HCT116 (cell line): Measurements from ENCODE around the gene TANC1. TPM values are rescaled to one million over a fixed set of nuclear protein-coding genes. Genes with fewer than 3 reads are reported as not detected.

Experiments
- ATAC-seq: fragments of 200-7000 bp; cut with Tn5 transposase; 2 replicates; pipeline ENCODE4 v1.9.1; 2020; ENCODE audit warnings: mild to moderate bottlenecking, moderate library complexity
- BruUV-seq: library from RNA; stranded (reverse); fragments of 400-500 nt; replicated peaks from 2 replicates; lab custom pipeline; 2021; lab: Mats Ljungman, UMichigan
- CTCF ChIA-PET: fragments of 300-600 bp; sonication (Branson Sonifier 250); formaldehyde crosslinking; loops from one replicate; lab custom pipeline; 2021; ENCODE audit warnings: antibody characterized with exemption; lab: Charles Lee
- POLR2A ChIA-PET: fragments of 300-600, 350-600 bp; sonication (Branson Sonifier 250); formaldehyde crosslinking; loops from one replicate; lab custom pipeline; 2021; ENCODE audit warnings: antibody characterized with exemption; lab: Charles Lee
- RAD21 ChIA-PET, 2 experiments: fragments of 300-600 bp; sonication (Branson Sonifier 250); formaldehyde crosslinking; loops; one replicate each; lab custom pipeline; 2023; ENCODE audit warnings: low total read pairs in 2 of 2; ENCODE audit not compliant: uncharacterized antibody in 2 of 2, unreplicated experiment in 2 of 2, low non-redundant PET in 1 of 2; lab: Charles Lee
- DNase-seq: peaks from one replicate; pipeline ENCODE4 v3.0.0-alpha.2; 2010; ENCODE audit warnings: low read depth, low spot score
- H2AFZ ChIP-seq: fragments of 200-600 bp; shearing (Covaris generic), sonication (generic); 2 replicates; pipeline ENCODE4 v1.6.1; 2017; ENCODE audit warnings: low read depth, mixed run types, mixed read lengths, antibody characterized with exemption, low read length; ENCODE audit not compliant: poor library complexity, severe bottlenecking
- H3K27ac ChIP-seq: 2 replicates; pipeline ENCODE4 v1.5.1; 2012; ENCODE audit warnings: low read depth, low read length
- H3K27me3 ChIP-seq: fragments of 200-600 bp; sonication (generic); 2 replicates; pipeline ENCODE4 v1.6.1; 2016; ENCODE audit warnings: mixed run types, low read length, mixed read lengths; ENCODE audit not compliant: insufficient read depth
- H3K36me3 ChIP-seq, 2 experiments: fragments of 200-500 bp in 1 of 2; fragments of 200-600 bp in 1 of 2; sonication (Bioruptor generic) in 1 of 2; sonication (generic) in 1 of 2; 2 replicates each; pipeline versions ENCODE4 v1.5.1 to v1.6.1; 2014 to 2016; ENCODE audit warnings: low read length in 2 of 2, inconsistent platforms in 1 of 2, mixed read lengths in 1 of 2, mixed run types in 1 of 2; ENCODE audit not compliant: insufficient read depth in 2 of 2, control insufficient read depth in 1 of 2
- H3K4me1 ChIP-seq, 2 experiments: fragments of 200-600 bp in 1 of 2; sonication (generic) in 1 of 2; 2 replicates each; pipeline versions ENCODE4 v1.5.1 to v1.6.1; 2012 to 2017; ENCODE audit warnings: low read length in 2 of 2, inconsistent platforms in 1 of 2, mild to moderate bottlenecking in 1 of 2, mixed read lengths in 1 of 2, mixed run types in 1 of 2, moderate library complexity in 1 of 2; ENCODE audit not compliant: insufficient read depth in 2 of 2, control insufficient read depth in 1 of 2
- H3K4me2 ChIP-seq: fragments of 200-600 bp; sonication (generic); 2 replicates; pipeline ENCODE4 v1.6.1; 2017; ENCODE audit warnings: mixed run types, low read length, mixed read lengths
- H3K4me3 ChIP-seq, 2 experiments: fragments of 200-600 bp in 1 of 2; sonication (generic) in 1 of 2; replicated peaks in 1 of 2; 2 replicates each; pipeline ENCODE4 v1.5.1; 2011 to 2016; ENCODE audit warnings: low read length in 2 of 2, control low read depth in 1 of 2, low read depth in 1 of 2, mild to moderate bottlenecking in 1 of 2, mixed read lengths in 1 of 2, mixed run types in 1 of 2
- H3K79me2 ChIP-seq: fragments of 200-600 bp; sonication (generic); 2 replicates; pipeline ENCODE4 v1.6.1; 2017; ENCODE audit warnings: mild to moderate bottlenecking, mixed run types, low read length, moderate library complexity, mixed read lengths; ENCODE audit not compliant: insufficient read depth
- H3K9ac ChIP-seq: fragments of 200-600 bp; sonication (generic); 2 replicates; pipeline ENCODE4 v1.6.1; 2016; ENCODE audit warnings: low read length, mixed read lengths
- H3K9me2 ChIP-seq: fragments of 200-600 bp; sonication (generic), shearing (Covaris generic); 2 replicates; pipeline ENCODE4 v1.6.1; 2017; ENCODE audit warnings: mixed run types, mild to moderate bottlenecking, moderate library complexity; ENCODE audit not compliant: insufficient read depth
- H3K9me3 ChIP-seq, 2 experiments: fragments of 200-500 bp in 1 of 2; fragments of 200-600 bp in 1 of 2; sonication (Bioruptor generic) in 1 of 2; sonication (generic) in 1 of 2; 2 replicates each; pipeline ENCODE4 v1.6.1; 2014 to 2017; ENCODE audit warnings: low read length in 2 of 2, mixed read lengths in 2 of 2, inconsistent platforms in 1 of 2, low read depth in 1 of 2, mild to moderate bottlenecking in 1 of 2, mixed run types in 1 of 2, moderate library complexity in 1 of 2; ENCODE audit not compliant: control insufficient read depth in 1 of 2, insufficient read depth in 1 of 2
- H4K20me1 ChIP-seq: fragments of 200-600 bp; sonication (generic), shearing (Covaris generic); 2 replicates; pipeline ENCODE4 v1.6.1; 2017; ENCODE audit warnings: mixed run types, mild to moderate bottlenecking, moderate library complexity; ENCODE audit not compliant: insufficient read depth
- CEBPB ChIP-seq: IDR thresholded peaks from 2 replicates; pipeline ENCODE4 v1.6.1; 2012; ENCODE audit warnings: low read depth
- JUND ChIP-seq: IDR thresholded peaks from 2 replicates; pipeline ENCODE4 v1.6.1; 2012
- MAX ChIP-seq: IDR thresholded peaks from 2 replicates; pipeline ENCODE4 v1.6.1; 2012
- SP1 ChIP-seq: IDR thresholded peaks from 2 replicates; pipeline ENCODE4 v1.6.1; 2012; ENCODE audit warnings: low read depth
- ZBTB33 ChIP-seq: IDR thresholded peaks from 2 replicates; pipeline ENCODE4 v1.6.1; 2011; ENCODE audit warnings: mild to moderate bottlenecking, low read length, moderate library complexity; ENCODE audit not compliant: insufficient replicate concordance; ENCODE audit errors: extremely low read depth
- intact Hi-C: fragments of 100-400 bp; cut with micrococcal nuclease; formaldehyde crosslinking; loops from 2 replicates; pipeline ENCODE4 v1.10.0; 2022
- total RNA-seq: library from RNA; stranded (reverse); gene quantifications from one replicate; pipeline ENCODE4 v1.2.1, GENCODE V29; 2021; ENCODE audit not compliant: unreplicated experiment
- TF ChIP-seq, protein P1 (sequence below): IDR thresholded peaks from 2 replicates; pipeline ENCODE4 v1.6.1; 2012

The TANC1 gene
- total RNA-seq, 1 experiment from 2014 or later, result 15.1 TPM

GRCh38 chr2:159063677-159064076 is 95.2 kb downstream of the TANC1 start (continued):
- TF ChIP-seq MAX (no peak), ZBTB33 (no peak), CEBPB (no peak)
- TF ChIP-seq, protein P1, sequence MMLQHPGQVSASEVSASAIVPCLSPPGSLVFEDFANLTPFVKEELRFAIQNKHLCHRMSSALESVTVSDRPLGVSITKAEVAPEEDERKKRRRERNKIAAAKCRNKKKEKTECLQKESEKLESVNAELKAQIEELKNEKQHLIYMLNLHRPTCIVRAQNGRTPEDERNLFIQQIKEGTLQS, result no peak

GRCh38 chr2:159064446-159065301 is 96.2 kb downstream of the TANC1 start:
- no peak for DNase-seq
- Histone ChIP-seq H3K9me2 (no peaks in the 10 kb centered on the region), H3K4me1 (peaks cover 21 to 30% of the 10 kb centered on the region in 2 experiments), H3K79me2 (no peaks in the 10 kb centered on the region)
- BruUV-seq, result no TSS peak
- TF ChIP-seq SP1 (0 out of 2 replicates have a peak, but pooled peaks have one; percentile 11), JUND (no peak)
- TF ChIP-seq, all 23 proteins: peak for 1
- RAD21 ChIA-PET, result no interaction called here
- Histone ChIP-seq H3K27ac (peak overlapping the region; percentile 51), H3K36me3 (no peaks in the 10 kb centered on the region), H3K9me3 (no peaks in the 10 kb centered on the region), H2AFZ (no peak overlapping the region), H3K4me3 (no peak overlapping the region), H3K27me3 (no peaks in the 10 kb centered on the region), H4K20me1 (no peaks in the 10 kb centered on the region), H3K4me2 (peak overlapping the region; percentile 47), H3K9ac (no peak overlapping the region)
- POLR2A ChIA-PET, result interaction anchor here (0.9 kb wide), 1 partner anchor 10 kb away, joined by 3 read pairs; no protein-coding TSS in a partner anchor
- intact Hi-C loops, result no loop called here
- CTCF ChIA-PET, result no interaction called here
- ATAC-seq, result peak; percentile 72
